Endothelial cell of umbilical vein (primary cell): ENCODE results near the gene PLEKHG5. TPM values are rescaled to one million over a fixed set of nuclear protein-coding genes. Genes with fewer than 3 reads are reported as not detected.

Experiments
- BruUV-seq: library from RNA; stranded (reverse); fragments of 400-500 nt; replicated peaks from 2 replicates; lab custom pipeline; 2021; lab: Mats Ljungman, UMichigan
- CTCF ChIA-PET: fragments of 300-600, 350-600 bp; sonication (Branson Sonifier 250); formaldehyde crosslinking; loops from one replicate; lab custom pipeline; 2021; ENCODE audit warnings: antibody characterized with exemption, inconsistent platforms; lab: Charles Lee
- POLR2A ChIA-PET: fragments of 300-600, 350-600 bp; sonication (Branson Sonifier 250); formaldehyde crosslinking; loops from one replicate; lab custom pipeline; 2021; ENCODE audit warnings: antibody characterized with exemption, inconsistent platforms; lab: Charles Lee
- DNase-seq: peaks from one replicate; pipeline ENCODE4 v3.0.0-alpha.2; 2011; ENCODE audit warnings: low read depth, low spot score
- FAIRE-seq: peaks from 2 replicates; lab custom pipeline; 2011; peaks lifted over from hg19 to GRCh38; lab: Jason Lieb, UNC
- H2AFZ ChIP-seq: 2 replicates; pipeline ENCODE4 v1.6.0; 2012; ENCODE audit warnings: low read depth, low read length, control low read depth, inconsistent platforms
- H3K27ac ChIP-seq: 2 replicates; pipeline ENCODE4 v1.5.1; 2011; ENCODE audit warnings: low read depth, mild to moderate bottlenecking, control low read depth, low read length, moderate library complexity; ENCODE audit not compliant: insufficient read depth
- H3K27me3 ChIP-seq, 2 experiments: 2 replicates each; pipeline versions ENCODE4 v1.6.0 to v1.6.1; 2011; ENCODE audit warnings: low read length in 2 of 2, mixed read lengths in 1 of 2; ENCODE audit not compliant: control insufficient read depth in 2 of 2, insufficient read depth in 2 of 2
- H3K36me3 ChIP-seq, 2 experiments: 2 replicates in 1 of 2; 3 replicates in 1 of 2; pipeline ENCODE4 v1.5.1; 2011; ENCODE audit warnings: low read length in 2 of 2, mild to moderate bottlenecking in 1 of 2, moderate library complexity in 1 of 2; ENCODE audit not compliant: control insufficient read depth in 2 of 2, insufficient read depth in 2 of 2; ENCODE audit errors: extremely low read depth in 1 of 2
- H3K4me1 ChIP-seq: 3 replicates; pipeline ENCODE4 v1.5.1; 2011; ENCODE audit warnings: mild to moderate bottlenecking, low read length; ENCODE audit not compliant: control insufficient read depth, insufficient read depth; ENCODE audit errors: extremely low read depth
- H3K4me2 ChIP-seq: 2 replicates; pipeline ENCODE4 v1.6.1; 2011; ENCODE audit warnings: low read length, control low read depth, mixed read lengths; ENCODE audit not compliant: insufficient read depth
- H3K4me3 ChIP-seq, 3 experiments: fragments of 200-600 bp in 1 of 3; sonication (generic), shearing (Covaris generic) in 1 of 3; replicated peaks in 1 of 3; 2 replicates each; pipeline ENCODE4 v1.5.1; 2011 to 2016; ENCODE audit warnings: control low read depth in 3 of 3, low read length in 3 of 3, mild to moderate bottlenecking in 2 of 3, inconsistent platforms in 1 of 3, low read depth in 1 of 3, moderate library complexity in 1 of 3; ENCODE audit not compliant: insufficient read depth in 1 of 3
- H3K79me2 ChIP-seq: 2 replicates; pipeline ENCODE4 v1.6.0; 2012; ENCODE audit warnings: low read length, inconsistent platforms; ENCODE audit not compliant: control insufficient read depth, insufficient read depth
- H3K9ac ChIP-seq: replicated peaks from 2 replicates; pipeline ENCODE3; 2011; ENCODE audit warnings: low read length, control low read depth; ENCODE audit not compliant: insufficient read depth; ENCODE audit errors: extremely low read depth
- H3K9me1 ChIP-seq: replicated peaks from 3 replicates; pipeline ENCODE4 v1.6.0; 2011; ENCODE audit warnings: mild to moderate bottlenecking, low read length; ENCODE audit not compliant: control insufficient read depth, insufficient read depth; ENCODE audit errors: extremely low read depth
- H3K9me3 ChIP-seq: replicated peaks from 2 replicates; pipeline ENCODE4 v1.5.1; 2012; ENCODE audit warnings: low read length, inconsistent platforms; ENCODE audit not compliant: control insufficient read depth, insufficient read depth
- H4K20me1 ChIP-seq: replicated peaks from 2 replicates; pipeline ENCODE3; 2011; ENCODE audit warnings: mild to moderate bottlenecking, low read length; ENCODE audit not compliant: control insufficient read depth, insufficient read depth; ENCODE audit errors: extremely low read depth
- JUN ChIP-seq: IDR thresholded peaks from 2 replicates; pipeline ENCODE4 v1.6.1; 2011; ENCODE audit warnings: borderline replicate concordance, low read depth; ENCODE audit not compliant: insufficient read length, insufficient read depth
- MAX ChIP-seq: IDR thresholded peaks from 2 replicates; pipeline ENCODE4 v1.6.1; 2011; ENCODE audit not compliant: insufficient read depth, insufficient read length
- dilution Hi-C: fragments of 300-500 bp; cut with MboI; formaldehyde crosslinking; loops from one replicate; pipeline ENCODE4 v1.15.0; 2019; ENCODE audit warnings: low sequenced_read_pairs; ENCODE audit not compliant: extremely low pct_ligation_motif_present
- intact Hi-C: fragments of 100-400 bp; cut with micrococcal nuclease; formaldehyde crosslinking; loops from one replicate; pipeline ENCODE4 v1.10.0; 2022
- polyA plus RNA-seq, 4 experiments: library from polyadenylated mRNA; depleted of rRNA in 3 of 4; stranded (reverse) in 3 of 4; unstranded in 1 of 4; fragments of >200 nt; gene quantifications; 2 replicates each; pipeline versions ENCODE4 v1.2.1 to v1.2.3, GENCODE V29; 2011 to 2012; ENCODE audit warnings: missing spikeins in 1 of 4
- total RNA-seq: library from RNA; stranded (reverse); gene quantifications from 2 replicates; pipeline ENCODE4 v1.2.3, GENCODE V29; 2021

PLEKHG5 gene
- total and polyA plus RNA-seq, 2 donors (not counting 3 experiments of a cell fraction or from before 2014, with no cell fraction given), result 30.6 to 56.9 TPM

- Histone ChIP-seq H3K9ac (no peak overlapping the region), H3K79me2 (peaks cover 5% of the 10 kb centered on the region), H4K20me1 (no peaks in the 10 kb centered on the region), H3K36me3 (peaks cover 9 to 18% of the 10 kb centered on the region in 2 experiments), H3K4me2 (no peak overlapping the region), H3K4me1 (no peaks in the 10 kb centered on the region), H3K9me3 (no peaks in the 10 kb centered on the region), H3K4me3 (no peak overlapping the region), H2AFZ (no peak overlapping the region), H3K9me1 (no peaks in the 10 kb centered on the region), H3K27ac (no peak overlapping the region), H3K27me3 (no peaks in the 10 kb centered on the region)
- dilution Hi-C loops, result no loop called here
- no peak for TF ChIP-seq MAX
- ChIA-PET POLR2A (no interaction called here), CTCF (interaction anchor here (1.0 to 6.3 kb wide), 2 partner anchors 12 to 112 kb away, joined by 3 to 37 read pairs; no protein-coding TSS in a partner anchor)
- FAIRE-seq, result no peak
- no TSS peak for BruUV-seq
- no peak for DNase-seq
- intact Hi-C loops, result no loop called here
Observed at GRCh38 chr1:6535214-6535613, 43.7 kb upstream of the PLEKHG5 start.

- Histone ChIP-seq H3K4me2 (no peak overlapping the region), H3K9ac (no peak overlapping the region), H3K27me3 (no peaks in the 10 kb centered on the region), H3K27ac (no peak overlapping the region), H3K4me1 (no peaks in the 10 kb centered on the region), H2AFZ (no peak overlapping the region), H4K20me1 (no peaks in the 10 kb centered on the region), H3K4me3 (no peak overlapping the region), H3K9me3 (no peaks in the 10 kb centered on the region), H3K36me3 (peaks cover 9 to 18% of the 10 kb centered on the region in 2 experiments), H3K79me2 (peaks cover 5% of the 10 kb centered on the region), H3K9me1 (no peaks in the 10 kb centered on the region)
- POLR2A ChIA-PET, result no interaction called here
- BruUV-seq, result no TSS peak
- CTCF ChIA-PET, result interaction anchor here (6.3 kb wide), 1 partner anchor 11 kb away, joined by 37 read pairs; no protein-coding TSS in a partner anchor
- no peak for TF ChIP-seq JUN
- dilution Hi-C loops, result no loop called here
- FAIRE-seq (no peak), DNase-seq (no peak)
- intact Hi-C loops, result no loop called here
Observed at GRCh38 chr1:6534248-6534822, 42.9 kb upstream of the PLEKHG5 start.
